ENCODE measurements around the gene DNAI1. TPM values are rescaled to one million over a fixed set of nuclear protein-coding genes. Genes with fewer than 3 reads are reported as not detected.
A peak's percentile ranks its signal among the peaks of the same experiment; 100 is the strongest.

Gene DNAI1
- polyA plus RNA-seq, 1 of the 3 experiments (the other 2 are of a cell fraction): 0.46 TPM

DNA sequence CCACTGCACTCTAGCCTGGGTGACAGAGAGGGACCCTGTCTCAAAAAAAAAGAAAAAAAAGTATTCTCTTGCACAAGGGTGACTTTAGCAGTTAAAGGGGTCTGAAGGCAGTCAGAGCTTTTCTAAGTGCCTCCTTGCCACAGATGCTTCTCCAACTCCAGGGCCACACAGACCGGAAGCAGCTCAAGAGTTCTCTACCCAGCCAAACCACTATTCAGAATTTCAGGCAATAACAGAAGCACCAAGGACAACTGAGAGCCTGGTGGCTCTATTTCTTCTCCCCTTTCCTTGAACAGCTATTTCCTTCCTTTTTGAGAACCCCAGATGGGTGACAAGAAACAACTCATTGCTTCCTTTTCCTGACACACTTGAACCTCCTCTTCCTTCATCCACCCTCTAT lies 2.5 kb upstream of the DNAI1 start:
- no peak overlapping the region for H2AFZ ChIP-seq (ENCODE audit: low read depth)
- CTCF ChIA-PET: interaction anchor here (0.8 to 4.1 kb wide), 11 partner anchors 9 to 148 kb away, joined by 3 to 28 read pairs (median 4); no protein-coding TSS in a partner anchor
- H3K27me3 ChIP-seq (ENCODE audit: insufficient read depth): no peaks in the 10 kb centered on the region
- 100% methylated on average over 1 of the region's 1 CpG for WGBS (ENCODE audit: low lambda C conversion rate)
- DNase-seq: no peak
- H3K9me2 ChIP-seq: no peaks in the 10 kb centered on the region
- peak overlapping the region; percentile 83; the same call in 1 of the 2 replicates for H3K9ac ChIP-seq
- H3K36me3 ChIP-seq (replicated peaks in 1 of 2; ENCODE audit: control insufficient read depth in 1 of 2, insufficient read depth in 2 of 2, low read length in 1 of 2): no peaks in the 10 kb centered on the region
- H3K4me2 ChIP-seq: peak overlapping the region; percentile 75
- H3K9me3 ChIP-seq: no peaks in the 10 kb centered on the region
- peaks cover 68% of the 10 kb centered on the region for H3K79me2 ChIP-seq (ENCODE audit: insufficient read depth)
- H3F3A ChIP-seq (replicated peaks; ENCODE audit: insufficient read depth): peaks cover 3% of the 10 kb centered on the region
- POLR2A ChIA-PET: interaction anchor here (1.0 kb wide), 1 partner anchor 121 kb away, joined by 4 read pairs; no protein-coding TSS in a partner anchor
- H4K20me1 ChIP-seq (ENCODE audit: insufficient read depth): peaks cover 58% of the 10 kb centered on the region
- TF ChIP-seq NRF1 (IDR thresholded peaks at IDR 0.05; ENCODE audit: low read depth, low read length): no peak
- no peak for TF ChIP-seq SIN3A (IDR thresholded peaks at IDR 0.05; ENCODE audit: borderline replicate concordance, low read depth, low read length)
- TF ChIP-seq EP300 (IDR thresholded peaks at IDR 0.05; ENCODE audit: borderline replicate concordance in 1 of 2, low read depth in 1 of 2, low read length in 1 of 2): no peak
- TF ChIP-seq JUND (IDR thresholded peaks at IDR 0.05): no peak
- TF ChIP-seq NFIC (IDR thresholded peaks at IDR 0.05; ENCODE audit: borderline replicate concordance): no peak
- no peak for TF ChIP-seq MEF2A (IDR thresholded peaks at IDR 0.05; ENCODE audit: borderline replicate concordance, low read depth)
- TF ChIP-seq, protein P1, sequence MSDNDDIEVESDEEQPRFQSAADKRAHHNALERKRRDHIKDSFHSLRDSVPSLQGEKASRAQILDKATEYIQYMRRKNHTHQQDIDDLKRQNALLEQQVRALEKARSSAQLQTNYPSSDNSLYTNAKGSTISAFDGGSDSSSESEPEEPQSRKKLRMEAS (IDR thresholded peaks at IDR 0.05; ENCODE audit: low read depth): no peak
- no peak for TF ChIP-seq MXI1 (IDR thresholded peaks at IDR 0.05; ENCODE audit: low read depth, low read length)
- TF ChIP-seq CHD2 (IDR thresholded peaks at IDR 0.05; ENCODE audit: low read length, partially characterized antibody): no peak
- TF ChIP-seq YY1 (IDR thresholded peaks at IDR 0.05; ENCODE audit: low read depth): no peak
- TF ChIP-seq, protein P2, sequence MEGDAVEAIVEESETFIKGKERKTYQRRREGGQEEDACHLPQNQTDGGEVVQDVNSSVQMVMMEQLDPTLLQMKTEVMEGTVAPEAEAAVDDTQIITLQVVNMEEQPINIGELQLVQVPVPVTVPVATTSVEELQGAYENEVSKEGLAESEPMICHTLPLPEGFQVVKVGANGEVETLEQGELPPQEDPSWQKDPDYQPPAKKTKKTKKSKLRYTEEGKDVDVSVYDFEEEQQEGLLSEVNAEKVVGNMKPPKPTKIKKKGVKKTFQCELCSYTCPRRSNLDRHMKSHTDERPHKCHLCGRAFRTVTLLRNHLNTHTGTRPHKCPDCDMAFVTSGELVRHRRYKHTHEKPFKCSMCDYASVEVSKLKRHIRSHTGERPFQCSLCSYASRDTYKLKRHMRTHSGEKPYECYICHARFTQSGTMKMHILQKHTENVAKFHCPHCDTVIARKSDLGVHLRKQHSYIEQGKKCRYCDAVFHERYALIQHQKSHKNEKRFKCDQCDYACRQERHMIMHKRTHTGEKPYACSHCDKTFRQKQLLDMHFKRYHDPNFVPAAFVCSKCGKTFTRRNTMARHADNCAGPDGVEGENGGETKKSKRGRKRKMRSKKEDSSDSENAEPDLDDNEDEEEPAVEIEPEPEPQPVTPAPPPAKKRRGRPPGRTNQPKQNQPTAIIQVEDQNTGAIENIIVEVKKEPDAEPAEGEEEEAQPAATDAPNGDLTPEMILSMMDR (IDR thresholded peaks at IDR 0.05): no peak
- TF ChIP-seq, protein P3, sequence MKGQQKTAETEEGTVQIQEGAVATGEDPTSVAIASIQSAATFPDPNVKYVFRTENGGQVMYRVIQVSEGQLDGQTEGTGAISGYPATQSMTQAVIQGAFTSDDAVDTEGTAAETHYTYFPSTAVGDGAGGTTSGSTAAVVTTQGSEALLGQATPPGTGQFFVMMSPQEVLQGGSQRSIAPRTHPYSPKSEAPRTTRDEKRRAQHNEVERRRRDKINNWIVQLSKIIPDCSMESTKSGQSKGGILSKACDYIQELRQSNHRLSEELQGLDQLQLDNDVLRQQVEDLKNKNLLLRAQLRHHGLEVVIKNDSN (IDR thresholded peaks at IDR 0.05; ENCODE audit: borderline replicate concordance, low read depth): no peak
- TF ChIP-seq, protein P4, sequence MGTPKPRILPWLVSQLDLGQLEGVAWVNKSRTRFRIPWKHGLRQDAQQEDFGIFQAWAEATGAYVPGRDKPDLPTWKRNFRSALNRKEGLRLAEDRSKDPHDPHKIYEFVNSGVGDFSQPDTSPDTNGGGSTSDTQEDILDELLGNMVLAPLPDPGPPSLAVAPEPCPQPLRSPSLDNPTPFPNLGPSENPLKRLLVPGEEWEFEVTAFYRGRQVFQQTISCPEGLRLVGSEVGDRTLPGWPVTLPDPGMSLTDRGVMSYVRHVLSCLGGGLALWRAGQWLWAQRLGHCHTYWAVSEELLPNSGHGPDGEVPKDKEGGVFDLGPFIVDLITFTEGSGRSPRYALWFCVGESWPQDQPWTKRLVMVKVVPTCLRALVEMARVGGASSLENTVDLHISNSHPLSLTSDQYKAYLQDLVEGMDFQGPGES (IDR thresholded peaks at IDR 0.05; ENCODE audit: low read depth, low read length): no peak
- no peak overlapping the region for H3K4me3 ChIP-seq (ENCODE audit: low read depth in 2 of 2, low read length in 1 of 2)
- no peak overlapping the region for H3K27ac ChIP-seq (ENCODE audit: low read depth in 2 of 2, low read length in 1 of 2)
- peaks cover 16 to 22% of the 10 kb centered on the region in 2 experiments; a peak in 2 of 4 replicates for H3K4me1 ChIP-seq (ENCODE audit: control insufficient read depth in 1 of 2, insufficient read depth in 2 of 2, low read depth in 1 of 2, low read length in 1 of 2)

DNA sequence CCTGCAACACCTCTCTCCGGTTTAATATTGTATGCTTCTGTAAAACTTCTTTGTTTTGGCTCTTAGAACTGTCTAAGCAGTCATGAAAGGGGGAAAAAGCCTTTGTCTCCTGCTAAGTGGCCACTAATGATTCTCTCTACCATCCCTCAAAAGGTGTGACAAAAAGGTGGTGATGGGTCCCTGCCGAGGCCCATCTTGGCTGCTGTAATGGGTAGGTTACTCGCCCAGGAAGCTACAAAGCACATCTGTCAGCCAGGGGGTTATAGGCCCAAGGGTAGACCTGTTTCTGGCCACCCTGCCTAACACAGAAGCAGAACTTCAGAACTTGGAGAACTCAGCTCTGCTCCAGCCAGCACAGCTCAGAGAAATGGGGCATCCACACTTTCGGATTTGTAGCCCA lies 1.9 kb upstream of the DNAI1 start:
- H3K27me3 ChIP-seq (ENCODE audit: insufficient read depth): no peaks in the 10 kb centered on the region
- peak overlapping the region; percentile 76 to 77 for H3K4me3 ChIP-seq (ENCODE audit: low read depth in 2 of 2, low read length in 1 of 2)
- peaks cover 62% of the 10 kb centered on the region for H3K79me2 ChIP-seq (ENCODE audit: insufficient read depth)
- H3F3A ChIP-seq (replicated peaks; ENCODE audit: insufficient read depth): peaks cover 3% of the 10 kb centered on the region
- no peak for DNase-seq
- POLR2A ChIA-PET: interaction anchor here (0.7 to 1.7 kb wide), 3 partner anchors 10 to 53 kb away, joined by 3 to 4 read pairs (median 3); no protein-coding TSS in a partner anchor
- peak overlapping the region; percentile 83 for H3K9ac ChIP-seq
- H4K20me1 ChIP-seq (ENCODE audit: insufficient read depth): peaks cover 52% of the 10 kb centered on the region
- peak overlapping the region; percentile 61 to 82 for H3K27ac ChIP-seq (ENCODE audit: low read depth in 2 of 2, low read length in 1 of 2)
- no peak overlapping the region for H2AFZ ChIP-seq (ENCODE audit: low read depth)
- H3K36me3 ChIP-seq (replicated peaks in 1 of 2; ENCODE audit: control insufficient read depth in 1 of 2, insufficient read depth in 2 of 2, low read length in 1 of 2): no peaks in the 10 kb centered on the region
- WGBS (ENCODE audit: low lambda C conversion rate): 49% methylated on average over 4 of the region's 4 CpGs
- H3K4me1 ChIP-seq (ENCODE audit: control insufficient read depth in 1 of 2, insufficient read depth in 2 of 2, low read depth in 1 of 2, low read length in 1 of 2): peaks cover 16 to 17% of the 10 kb centered on the region in 2 experiments; a peak in 2 of 4 replicates
- H3K4me2 ChIP-seq: peak overlapping the region; percentile 75
- CTCF ChIA-PET: interaction anchor here (0.8 to 4.1 kb wide), 12 partner anchors 9 to 147 kb away, joined by 3 to 28 read pairs (median 4); no protein-coding TSS in a partner anchor
- no peaks in the 10 kb centered on the region for H3K9me2 ChIP-seq
- H3K9me3 ChIP-seq: no peaks in the 10 kb centered on the region
- TF ChIP-seq, protein P1 (IDR thresholded peaks at IDR 0.05; ENCODE audit: low read depth): no peak
- TF ChIP-seq RXRA (IDR thresholded peaks at IDR 0.05; ENCODE audit: borderline replicate concordance, low read depth): no peak
- no peak for TF ChIP-seq FOXM1 (IDR thresholded peaks at IDR 0.05; ENCODE audit: low read depth)
- TF ChIP-seq RAD21 (IDR thresholded peaks at IDR 0.05; ENCODE audit: low read length): no peak
- no peak for TF ChIP-seq JUND (IDR thresholded peaks at IDR 0.05)
- no peak for TF ChIP-seq TCF12 (IDR thresholded peaks at IDR 0.05)
- no peak for TF ChIP-seq TAF1 (IDR thresholded peaks at IDR 0.05; ENCODE audit: borderline replicate concordance, low read depth, low read length)
- TF ChIP-seq ELF1 (IDR thresholded peaks at IDR 0.05): no peak
- no peak for TF ChIP-seq RFX5 (IDR thresholded peaks at IDR 0.05; ENCODE audit: low read length)
- TF ChIP-seq, protein P5, sequence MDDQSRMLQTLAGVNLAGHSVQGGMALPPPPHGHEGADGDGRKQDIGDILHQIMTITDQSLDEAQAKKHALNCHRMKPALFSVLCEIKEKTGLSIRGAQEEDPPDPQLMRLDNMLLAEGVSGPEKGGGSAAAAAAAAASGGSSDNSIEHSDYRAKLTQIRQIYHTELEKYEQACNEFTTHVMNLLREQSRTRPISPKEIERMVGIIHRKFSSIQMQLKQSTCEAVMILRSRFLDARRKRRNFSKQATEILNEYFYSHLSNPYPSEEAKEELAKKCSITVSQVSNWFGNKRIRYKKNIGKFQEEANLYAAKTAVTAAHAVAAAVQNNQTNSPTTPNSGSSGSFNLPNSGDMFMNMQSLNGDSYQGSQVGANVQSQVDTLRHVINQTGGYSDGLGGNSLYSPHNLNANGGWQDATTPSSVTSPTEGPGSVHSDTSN (IDR thresholded peaks at IDR 0.05): no peak
- TF ChIP-seq, protein P6, sequence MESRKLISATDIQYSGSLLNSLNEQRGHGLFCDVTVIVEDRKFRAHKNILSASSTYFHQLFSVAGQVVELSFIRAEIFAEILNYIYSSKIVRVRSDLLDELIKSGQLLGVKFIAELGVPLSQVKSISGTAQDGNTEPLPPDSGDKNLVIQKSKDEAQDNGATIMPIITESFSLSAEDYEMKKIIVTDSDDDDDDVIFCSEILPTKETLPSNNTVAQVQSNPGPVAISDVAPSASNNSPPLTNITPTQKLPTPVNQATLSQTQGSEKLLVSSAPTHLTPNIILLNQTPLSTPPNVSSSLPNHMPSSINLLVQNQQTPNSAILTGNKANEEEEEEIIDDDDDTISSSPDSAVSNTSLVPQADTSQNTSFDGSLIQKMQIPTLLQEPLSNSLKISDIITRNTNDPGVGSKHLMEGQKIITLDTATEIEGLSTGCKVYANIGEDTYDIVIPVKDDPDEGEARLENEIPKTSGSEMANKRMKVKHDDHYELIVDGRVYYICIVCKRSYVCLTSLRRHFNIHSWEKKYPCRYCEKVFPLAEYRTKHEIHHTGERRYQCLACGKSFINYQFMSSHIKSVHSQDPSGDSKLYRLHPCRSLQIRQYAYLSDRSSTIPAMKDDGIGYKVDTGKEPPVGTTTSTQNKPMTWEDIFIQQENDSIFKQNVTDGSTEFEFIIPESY (IDR thresholded peaks at IDR 0.05; ENCODE audit: borderline replicate concordance, low read depth): no peak
